Activated T-cell treated with anti-CD3 and anti-CD28 coated beads for 4 hours (primary cell): ENCODE data around the gene ASCL1.

Experiments
- DNase-seq: peaks from one replicate; pipeline ENCODE4 v3.0.0-alpha.2; 2020

Gene ASCL1

DNA sequence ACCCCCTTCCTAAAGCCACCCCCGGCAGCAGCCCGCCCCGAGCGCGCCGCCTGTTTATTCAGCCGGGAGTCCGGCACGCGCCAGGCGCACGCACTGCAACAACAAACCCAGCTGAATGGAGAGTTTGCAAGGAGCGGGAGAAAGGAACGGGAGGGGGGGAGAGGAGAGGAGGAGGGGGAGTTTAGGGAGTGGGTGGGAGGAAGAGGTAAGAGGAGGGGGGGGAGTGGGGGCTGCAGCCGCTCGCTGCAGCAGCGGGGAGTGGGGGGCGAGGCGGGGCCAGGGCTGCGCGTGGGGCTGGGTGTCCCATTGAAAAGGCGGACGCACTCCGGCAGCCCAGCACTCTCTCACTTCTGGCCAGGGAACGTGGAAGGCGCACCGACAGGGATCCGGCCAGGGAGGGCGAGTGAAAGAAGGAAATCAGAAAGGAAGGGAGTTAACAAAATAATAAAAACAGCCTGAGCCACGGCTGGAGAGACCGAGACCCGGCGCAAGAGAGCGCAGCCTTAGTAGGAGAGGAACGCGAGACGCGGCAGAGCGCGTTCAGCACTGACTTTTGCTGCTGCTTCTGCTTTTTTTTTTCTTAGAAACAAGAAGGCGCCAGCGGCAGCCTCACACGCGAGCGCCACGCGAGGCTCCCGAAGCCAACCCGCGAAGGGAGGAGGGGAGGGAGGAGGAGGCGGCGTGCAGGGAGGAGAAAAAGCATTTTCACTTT lies at the start of gene ASCL1:
ASCL1 (plus strand) TSS at position 336 of the 712 bp plus-strand sequence. CDS start 571 bp downstream, outside the sequence.
- no peak for DNase-seq

DNA sequence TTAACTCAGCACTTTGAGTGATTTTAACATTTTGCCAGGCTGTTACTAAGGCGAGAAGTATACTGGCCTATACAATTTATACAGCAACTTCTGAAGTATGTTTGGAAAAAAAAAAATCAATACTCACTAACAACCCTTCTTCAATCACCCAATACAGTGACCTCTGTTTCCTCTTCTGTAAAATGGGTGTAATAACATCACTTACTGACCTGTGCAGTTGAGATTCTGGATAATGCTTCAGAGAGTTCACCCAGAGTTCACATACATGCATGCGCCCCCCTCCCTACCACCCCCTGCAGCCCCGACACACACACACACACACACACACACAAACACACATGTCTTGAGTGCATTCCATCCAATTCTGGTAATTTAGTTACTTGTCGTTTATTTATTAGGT lies 49.6 kb upstream of the ASCL1 start:
- DNase-seq = no peak

DNA sequence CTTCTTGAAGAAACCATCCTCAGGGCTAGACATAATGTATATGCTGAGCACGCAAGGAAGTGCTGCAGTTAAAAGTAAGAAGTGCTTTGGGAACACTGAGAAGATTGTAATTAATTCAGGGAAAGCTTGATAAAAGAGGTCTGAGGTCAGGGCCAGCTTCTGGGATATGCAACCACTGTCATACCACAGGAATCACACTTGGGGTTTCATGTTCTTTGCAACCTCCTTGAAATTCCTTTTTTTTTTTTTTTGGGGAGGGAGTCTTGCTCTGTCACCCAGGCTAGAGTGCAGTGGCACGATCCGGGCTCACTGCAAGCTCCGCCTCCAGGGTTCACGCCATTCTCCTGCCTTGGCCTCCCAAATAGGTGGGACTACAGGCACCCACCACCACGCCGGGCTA lies 47.3 kb upstream of the ASCL1 start:
- no peak for DNase-seq

DNA sequence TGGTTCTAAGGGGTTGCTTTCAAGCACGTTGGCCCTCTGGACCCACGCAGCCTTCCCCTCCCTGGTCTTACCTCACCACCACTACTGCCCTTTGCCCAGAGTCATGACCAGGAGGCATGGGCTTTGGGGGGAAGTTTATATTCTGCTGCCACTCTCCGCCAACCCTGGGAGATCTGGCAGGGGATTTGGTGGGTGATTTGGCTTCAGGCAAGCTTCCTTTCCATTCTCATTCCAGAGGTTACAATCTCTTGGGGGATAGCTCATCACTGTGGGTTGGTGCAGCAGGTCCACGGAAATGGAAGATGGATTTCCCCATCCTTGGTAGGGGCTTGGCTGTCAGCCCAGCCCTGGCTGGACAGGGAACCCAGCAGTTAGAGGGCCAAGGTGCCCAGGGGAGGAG lies 46.7 kb upstream of the ASCL1 start:
- no peak for DNase-seq

DNA sequence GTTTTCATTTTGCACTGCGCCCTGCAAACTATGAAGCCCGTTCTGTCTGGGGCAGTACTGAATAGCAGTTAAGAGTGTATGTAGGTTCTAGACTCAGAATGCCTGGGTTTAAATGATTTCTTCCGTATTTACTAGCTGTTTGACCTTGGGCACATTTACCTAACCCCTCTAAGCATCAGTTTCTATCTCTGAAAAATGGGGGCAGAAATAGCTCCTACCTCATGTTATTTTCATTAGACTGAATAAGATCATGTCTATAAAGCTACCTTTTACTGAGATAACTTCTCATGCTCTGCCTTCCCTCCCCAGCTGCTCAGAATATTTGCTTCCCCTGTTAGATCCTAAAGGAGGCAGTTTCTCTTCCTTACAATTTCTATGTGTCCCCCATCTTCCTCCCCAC lies 46.2 kb upstream of the ASCL1 start:
- no peak for DNase-seq

DNA sequence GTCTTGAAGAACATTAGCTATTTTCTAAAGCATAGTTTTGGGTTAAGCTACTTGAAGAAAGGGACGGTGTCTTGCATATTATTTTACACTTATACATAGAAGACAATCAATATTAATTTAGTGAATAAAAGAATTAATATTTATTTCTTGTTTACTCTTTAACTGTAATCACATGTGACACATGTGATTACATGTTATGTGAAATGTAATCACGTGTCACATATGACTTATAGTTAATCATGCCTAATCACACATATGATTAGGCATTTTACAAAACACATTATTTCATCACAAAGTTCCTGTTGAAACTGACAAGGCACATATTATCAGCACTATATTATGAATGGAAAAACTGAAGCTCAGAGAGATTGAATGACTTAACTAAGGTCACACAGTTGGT lies 45.2 kb upstream of the ASCL1 start:
- DNase-seq = no peak

DNA sequence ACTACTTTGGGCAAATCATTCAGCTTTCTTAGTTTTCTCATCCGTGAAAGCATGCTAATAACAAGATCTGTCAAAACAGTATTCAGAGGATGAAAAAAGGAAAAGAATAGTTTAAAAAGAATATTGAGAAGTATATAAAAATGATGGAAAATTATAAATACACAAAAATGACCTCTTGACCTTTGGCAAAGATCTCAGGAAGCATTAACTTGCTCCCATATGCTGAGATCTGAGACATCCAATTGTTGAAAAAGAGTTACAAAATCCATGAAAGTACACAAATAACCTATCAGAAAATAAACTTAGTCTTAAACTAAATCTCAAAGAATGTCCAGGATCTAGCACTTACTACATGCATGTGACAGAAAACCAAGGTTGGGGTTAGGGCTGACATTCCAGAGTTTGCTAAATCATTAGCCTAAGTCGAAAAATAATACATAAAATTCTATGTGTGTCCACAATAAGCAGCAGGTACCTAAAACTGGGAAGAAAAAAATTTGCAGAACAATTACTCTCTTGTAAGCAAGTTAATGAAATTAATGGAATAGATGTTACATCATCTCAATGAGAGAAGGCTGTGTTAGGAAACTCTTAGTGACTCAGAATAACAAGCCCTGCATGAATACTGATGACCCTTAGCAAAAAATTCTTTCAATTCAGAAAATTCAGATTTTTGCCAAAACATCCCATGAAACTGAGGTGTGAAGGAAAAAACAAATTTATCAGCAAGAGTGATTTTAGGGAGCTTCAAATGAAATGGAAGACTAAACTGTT lies 43.8 kb upstream of the ASCL1 start:
- DNase-seq = no peak

DNA sequence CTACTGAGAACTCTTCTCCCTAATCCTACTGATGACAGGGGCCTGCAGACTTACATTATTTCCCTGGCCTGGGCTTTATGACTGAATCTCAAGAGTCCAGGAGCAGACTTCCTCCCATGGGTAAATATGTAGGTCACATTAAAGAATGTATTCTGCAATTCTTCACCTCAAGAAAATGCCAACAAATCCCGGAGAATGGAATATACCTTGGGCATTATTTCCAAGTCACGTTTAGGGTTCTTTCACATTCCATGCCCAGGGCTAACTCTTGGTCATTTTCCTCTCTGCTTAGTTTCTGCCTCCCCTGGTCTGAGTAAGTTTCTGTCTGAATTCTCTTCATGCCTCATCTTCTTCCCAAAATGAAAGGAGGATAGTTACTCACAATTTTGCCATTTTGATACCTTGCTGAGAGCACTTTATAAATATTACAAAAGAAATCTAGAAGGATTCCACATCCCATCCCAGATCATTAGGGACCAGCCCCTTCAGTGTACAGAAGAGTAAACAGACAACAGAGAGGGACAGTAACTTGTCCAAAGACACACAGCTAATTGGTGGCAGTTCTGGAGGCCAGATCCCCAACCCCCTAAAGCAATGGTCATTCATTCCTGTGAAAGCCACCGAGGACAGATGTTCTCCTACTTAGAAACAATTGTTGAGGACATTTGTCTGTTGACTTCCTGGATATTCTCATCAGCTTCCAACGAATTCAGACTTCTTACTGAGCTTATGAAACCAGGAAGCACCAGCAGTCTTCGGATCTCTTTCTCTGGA lies 41.0 kb upstream of the ASCL1 start:
- no peak for DNase-seq

DNA sequence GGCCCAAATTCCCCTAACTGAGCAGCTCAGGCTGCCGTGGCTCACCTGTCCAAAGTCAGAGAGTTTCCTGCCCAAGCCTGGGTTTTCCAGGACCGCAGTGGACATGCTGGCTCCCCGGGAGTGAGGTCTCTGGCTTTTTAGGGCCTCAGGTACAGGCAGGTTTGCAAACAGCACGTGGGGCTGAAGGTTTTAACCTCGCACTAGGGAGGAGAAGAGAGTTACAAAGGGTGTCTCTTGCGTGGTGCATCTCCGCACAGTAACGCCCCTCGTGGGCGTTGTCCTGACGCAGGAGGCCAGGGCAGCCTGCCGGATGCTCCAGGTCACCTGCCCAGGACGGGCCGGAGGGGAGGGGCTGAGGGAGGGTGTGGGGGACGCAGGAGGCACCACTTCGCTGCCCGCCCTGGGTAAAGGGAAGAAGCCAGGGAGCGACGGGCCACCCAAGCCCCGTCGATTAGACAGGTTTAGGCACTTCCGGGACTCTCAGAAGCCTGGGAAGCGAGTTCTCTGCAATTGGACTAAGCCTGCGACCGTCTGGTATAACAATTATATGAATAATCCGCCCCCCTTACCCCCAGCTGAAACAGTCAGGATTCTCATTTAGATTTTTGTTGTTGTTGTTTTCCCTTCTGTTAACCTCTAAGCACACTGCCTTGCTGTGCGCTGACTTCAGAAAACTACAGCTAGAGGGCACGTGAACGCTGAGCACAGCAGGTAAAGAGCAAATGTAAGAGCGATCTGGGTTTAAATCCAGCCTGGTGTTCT lies 40.3 kb upstream of the ASCL1 start, which contains the start of gene PAH:
PAH (minus strand) TSS at position 219 of the 762 bp plus-strand sequence; CDS start at position 105, 114 bp downstream.
- DNase-seq = no peak

DNA sequence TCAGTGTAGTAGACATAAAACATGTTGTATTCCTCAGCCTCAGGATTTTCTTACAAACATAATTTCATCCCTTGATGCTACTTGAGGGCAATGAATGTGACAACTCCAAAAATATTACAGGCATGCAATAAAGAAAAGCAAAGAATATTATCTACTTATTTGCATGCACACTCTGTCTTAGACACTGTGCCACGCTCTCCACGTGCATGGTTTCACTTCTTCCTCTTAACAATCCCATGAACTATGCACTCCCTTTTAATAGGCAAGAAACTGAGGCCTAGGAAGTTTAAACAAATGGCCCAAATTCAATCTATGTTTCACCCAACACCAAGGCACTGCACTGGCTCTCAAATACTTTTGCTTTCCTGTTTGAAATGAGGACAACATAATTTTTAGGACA lies 38.6 kb upstream of the ASCL1 start:
- no peak for DNase-seq

DNA sequence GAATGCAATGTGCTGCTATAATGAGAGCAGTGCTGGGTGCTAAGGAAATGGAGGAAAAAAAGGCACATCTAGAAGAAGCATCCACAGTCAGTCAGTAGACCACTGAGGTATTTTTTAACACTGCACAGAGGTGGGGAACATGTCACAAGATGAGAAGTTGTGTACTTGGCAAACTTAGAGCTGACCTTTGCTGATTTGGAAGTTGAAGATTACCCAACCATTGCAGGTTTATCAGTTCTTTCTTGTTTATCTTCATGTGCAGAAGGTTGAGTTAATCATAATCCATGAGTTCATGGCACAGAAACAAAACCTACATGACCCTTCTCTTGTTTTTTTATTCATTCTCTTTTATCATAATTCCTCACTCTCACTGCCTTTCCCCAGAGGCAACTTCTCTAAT lies 37.2 kb upstream of the ASCL1 start:
- DNase-seq = no peak

DNA sequence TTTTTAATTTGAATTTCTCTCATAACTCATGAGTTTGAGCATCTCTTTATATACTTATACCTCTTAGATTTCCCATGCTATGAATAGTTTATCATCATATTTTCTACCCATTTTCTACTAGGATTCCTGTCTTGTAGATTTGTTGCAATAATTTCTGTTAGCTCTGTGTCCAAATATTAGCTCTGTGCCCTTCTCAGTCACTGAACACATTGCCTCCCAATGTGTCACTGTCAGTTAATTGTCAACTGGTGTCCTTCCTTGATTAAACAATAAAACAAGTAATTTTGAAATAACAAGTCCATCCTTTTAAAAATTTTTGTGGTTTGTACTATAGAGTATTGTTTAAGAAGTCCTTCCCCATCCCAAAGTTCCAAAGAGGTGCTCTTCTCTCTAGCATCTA lies 36.2 kb upstream of the ASCL1 start:
- no peak for DNase-seq

DNA sequence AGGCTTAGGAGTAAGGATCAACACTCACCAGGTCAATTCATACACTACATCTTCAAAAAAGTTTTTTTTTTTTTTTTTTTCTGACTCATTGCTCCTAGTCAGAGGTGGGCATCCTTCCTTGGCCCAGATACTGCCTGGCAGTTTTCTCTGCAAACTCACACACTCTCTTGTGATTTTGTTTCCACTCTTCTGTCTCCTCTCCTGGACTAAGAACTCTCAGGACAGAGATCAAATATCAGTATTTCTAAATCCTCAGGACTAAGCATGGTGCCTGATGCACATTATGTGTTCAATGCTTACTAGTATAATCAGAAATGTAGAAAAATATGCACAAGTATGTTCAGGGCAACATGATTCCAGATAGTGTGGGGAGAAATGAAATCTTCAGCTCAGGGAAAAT lies 30.3 kb upstream of the ASCL1 start:
- no peak for DNase-seq

DNA sequence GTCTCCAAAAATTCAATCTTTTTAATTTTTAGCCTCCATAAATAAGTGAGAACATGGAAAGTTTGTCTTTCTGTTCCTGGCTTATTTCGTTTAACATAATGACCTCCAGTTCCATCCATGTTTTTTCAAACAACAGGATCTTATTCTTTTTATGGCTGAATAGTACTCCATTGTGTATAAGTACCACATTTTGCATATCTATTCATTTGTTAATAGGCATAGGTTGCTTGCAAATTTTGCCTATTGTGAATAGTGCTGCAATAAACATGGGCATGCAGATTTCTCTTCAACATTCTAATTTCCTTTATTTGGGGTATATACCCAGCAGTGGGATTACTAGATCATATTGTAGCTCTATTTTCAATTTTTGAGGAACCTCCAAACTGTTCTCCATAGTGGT lies 24.3 kb upstream of the ASCL1 start:
- no peak for DNase-seq

DNA sequence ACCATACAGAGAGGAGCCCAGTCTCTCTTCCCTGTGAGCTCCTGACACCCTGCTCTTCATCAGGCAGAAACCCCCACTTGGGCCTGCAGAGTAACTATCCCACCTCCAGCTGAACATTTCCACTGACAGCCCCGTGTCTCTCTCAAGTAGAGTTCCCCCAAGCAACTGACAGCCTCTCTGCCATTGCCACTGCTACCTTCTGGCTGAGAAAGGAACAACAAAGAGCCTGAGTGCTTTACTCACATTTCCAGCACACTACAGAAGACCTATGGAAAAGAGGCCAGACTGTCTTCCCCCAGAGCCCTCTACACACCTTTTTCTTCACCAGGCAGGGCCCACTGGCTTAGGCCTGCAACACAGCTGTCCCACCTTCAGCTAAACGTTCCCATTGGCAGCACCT lies 18.4 kb upstream of the ASCL1 start:
- DNase-seq = no peak

DNA sequence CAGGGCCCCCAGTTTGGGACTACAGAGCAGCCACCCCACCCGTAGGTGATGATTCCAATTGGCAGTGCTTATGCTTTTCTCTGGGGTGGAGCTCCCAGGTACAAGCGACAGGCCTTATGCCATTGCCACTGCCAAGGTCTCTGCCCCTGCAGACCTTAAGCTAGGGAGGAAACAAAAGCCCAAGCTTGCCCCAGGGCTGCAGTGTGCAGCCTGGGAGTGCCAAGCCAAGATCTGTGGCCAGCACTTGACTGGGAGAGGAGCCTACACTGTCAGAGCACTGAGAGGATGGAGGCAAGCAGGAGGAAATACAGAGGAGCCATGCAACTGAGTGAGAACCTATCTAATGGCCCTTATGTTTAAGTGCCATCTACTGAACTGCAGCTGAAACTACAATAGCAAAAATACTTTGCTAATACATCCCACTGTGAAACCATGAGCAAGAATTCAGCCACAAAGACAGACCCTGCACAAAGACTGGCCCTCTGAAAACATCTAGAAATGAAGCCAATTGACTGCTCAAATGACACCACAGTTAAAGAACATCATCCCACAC lies 17.7 kb upstream of the ASCL1 start:
- no peak for DNase-seq

DNA sequence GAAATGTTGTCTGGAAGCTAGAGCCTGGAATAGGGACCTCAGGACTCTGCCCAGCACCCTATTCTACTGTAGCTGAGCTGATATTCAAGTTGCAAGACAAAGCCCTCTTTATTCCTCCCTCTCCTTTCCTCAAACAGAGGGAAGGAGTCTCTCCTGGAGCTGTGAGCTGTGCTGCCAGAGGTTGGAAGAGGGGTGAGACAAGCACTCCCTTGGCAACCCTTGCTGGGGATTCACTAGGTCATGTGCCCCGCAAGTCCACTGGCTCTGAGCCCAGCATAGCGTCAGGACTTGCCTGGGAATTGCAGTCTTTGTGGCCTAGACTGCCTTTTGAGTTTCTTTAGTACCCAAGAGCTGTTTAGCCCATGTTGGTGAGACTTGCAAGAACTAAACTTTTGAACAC lies 11.4 kb upstream of the ASCL1 start:
- DNase-seq = no peak

DNA sequence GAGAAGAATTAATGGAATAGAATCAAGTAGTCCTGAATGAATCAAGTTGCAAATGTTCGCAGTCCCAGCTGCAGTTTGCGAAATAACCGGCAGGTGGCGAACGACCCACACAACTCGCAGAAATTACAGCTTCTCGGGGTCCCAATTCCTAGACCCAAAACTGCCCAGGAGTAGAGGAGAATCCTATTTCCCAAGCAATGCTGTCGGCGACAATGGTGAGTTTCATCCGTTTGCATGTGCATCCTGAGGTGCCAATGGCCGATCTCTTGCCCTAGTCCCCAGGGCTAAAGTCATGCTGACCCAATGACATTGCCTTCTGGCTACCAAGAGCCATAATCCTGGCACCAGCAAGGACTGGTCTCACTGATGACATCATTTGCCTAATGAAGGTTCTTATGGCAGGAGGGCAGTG lies 8.5 kb upstream of the ASCL1 start:
- peak; percentile 46 for DNase-seq

DNA sequence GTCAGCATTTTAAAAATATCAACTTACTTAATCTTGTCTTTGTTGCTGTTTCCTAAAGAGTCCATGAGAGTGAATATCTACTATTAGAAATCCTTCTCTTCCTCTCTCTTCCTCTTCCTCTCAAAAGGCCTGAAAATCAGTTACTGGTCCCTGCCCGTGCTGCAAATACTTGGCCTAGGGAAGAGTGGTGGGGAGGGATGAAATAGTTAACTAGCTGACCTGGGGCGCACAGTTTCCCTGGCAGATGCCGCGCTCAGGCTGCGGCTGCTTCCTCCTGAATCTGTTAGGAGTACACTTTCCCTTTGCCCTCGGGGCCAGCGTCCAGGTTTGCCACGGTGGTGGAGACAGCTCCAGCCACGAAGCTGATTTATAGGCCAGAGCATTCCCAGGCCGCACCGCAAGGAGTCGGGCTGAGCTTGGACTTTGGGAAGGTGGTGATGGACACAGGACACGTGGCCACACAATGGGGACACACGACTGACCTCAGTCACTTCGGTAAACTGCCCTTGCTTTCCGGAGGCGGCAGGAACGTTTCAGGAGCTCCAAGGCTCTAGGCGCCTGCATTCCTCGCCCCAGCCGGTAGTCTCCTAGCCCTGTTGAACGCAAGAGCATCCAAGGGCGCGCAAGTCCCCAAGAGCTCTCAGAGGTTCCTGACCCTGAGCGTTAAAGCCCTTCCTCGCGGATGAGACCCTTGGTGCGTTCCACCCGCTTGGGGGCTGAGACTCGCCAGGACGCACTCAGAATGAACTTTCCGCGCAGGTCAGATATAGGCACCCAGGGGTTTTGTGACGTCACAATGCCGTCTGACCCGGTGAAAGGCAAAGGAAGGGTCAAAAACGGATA lies 7.1 kb upstream of the ASCL1 start:
- no peak for DNase-seq

DNA sequence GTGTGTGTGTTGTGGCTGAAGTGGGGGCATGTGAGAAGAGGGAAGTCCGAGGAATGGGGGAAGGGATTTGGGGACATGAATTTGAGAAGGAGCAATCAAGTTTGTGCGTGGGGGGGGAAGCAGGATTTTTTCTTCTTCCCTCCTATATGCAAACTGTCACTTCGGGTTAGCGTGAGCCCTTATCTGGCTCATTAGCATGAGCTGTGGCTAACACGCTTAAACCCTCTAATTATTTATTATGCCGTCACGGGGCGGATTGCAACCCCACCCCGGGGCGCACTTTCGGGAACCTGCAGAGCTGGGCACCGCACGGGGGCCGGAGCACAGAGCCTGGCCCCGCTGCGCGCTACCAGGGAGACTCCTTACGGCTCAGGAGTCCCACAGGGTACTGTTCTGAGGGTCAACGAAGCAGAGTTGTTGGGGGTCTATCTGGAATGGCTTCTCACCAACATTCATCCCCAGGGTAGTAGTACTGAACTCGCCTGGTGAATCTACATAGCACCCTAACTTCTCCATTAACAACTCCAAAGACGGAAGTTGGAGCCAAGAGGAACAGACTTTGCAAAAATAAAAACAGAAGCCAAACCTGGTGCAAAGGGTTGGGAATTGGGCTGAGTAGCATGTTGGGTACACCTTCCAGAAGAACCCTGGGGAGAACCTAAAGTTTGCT lies 6.4 kb upstream of the ASCL1 start:
- DNase-seq = no peak

DNA sequence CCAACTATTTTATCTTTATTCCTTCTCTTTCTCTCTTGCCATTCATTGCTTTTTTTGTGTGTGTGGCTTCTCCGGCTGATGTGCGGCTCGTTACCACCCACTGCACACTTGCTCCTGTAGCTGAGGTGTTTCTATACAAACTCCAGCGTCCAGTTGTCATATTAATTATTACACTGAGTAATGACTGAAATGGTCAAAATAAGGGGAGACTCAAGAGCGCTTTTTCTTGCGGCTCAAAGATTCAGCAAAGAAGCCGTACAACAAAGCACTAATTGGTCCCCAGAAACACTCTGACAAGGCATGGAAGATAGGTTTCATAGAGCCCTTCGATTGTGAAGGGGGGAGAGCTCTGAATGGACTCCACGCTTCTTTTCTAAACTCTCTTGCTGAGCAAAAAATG lies 5.6 kb upstream of the ASCL1 start:
- DNase-seq = no peak
